Measurements from ENCODE around the gene EXOC3L2. TPM values are rescaled to one million over a fixed set of nuclear protein-coding genes. Genes with fewer than 3 reads are reported as not detected.

Gene EXOC3L2
- total RNA-seq: 19.0 TPM
- 15.4 TPM for polyA plus RNA-seq (ENCODE audit: insufficient read depth, low read depth, low replicate concordance)
- long read RNA-seq, donor 1, partial matches to known transcripts: 0 of 3 reads
- long read RNA-seq, donor 1, other reads (novel, unspliced or antisense): 0 of 3 reads
- long read RNA-seq, donor 2: 0 reads
- long read RNA-seq, donor 3, partial matches to known transcripts: 0 of 3 reads
- long read RNA-seq, donor 3, other reads (novel, unspliced or antisense): 0 of 3 reads
- long read RNA-seq, donor 4, partial matches to known transcripts: 0 of 1 reads
- long read RNA-seq, donor 4, other reads (novel, unspliced or antisense): 0 of 1 reads
- long read RNA-seq, donor 5: 0 reads
- long read RNA-seq, donor 6: 0 reads
- long read RNA-seq, donor 7, transcript EXOC3L2-202 (12 exons, 2,964 nt): major isoform, 9 of 37 reads
- long read RNA-seq, donor 7, partial matches to known transcripts: 21 of 37 reads
- long read RNA-seq, donor 7, other reads (novel, unspliced or antisense): 6 of 37 reads
- long read RNA-seq, donor 8, partial matches to known transcripts: 0 of 1 reads
- long read RNA-seq, donor 8, other reads (novel, unspliced or antisense): 0 of 1 reads
- long read RNA-seq, donor 9: 0 reads
- long read RNA-seq, donor 10: 0 reads

GRCh38 chr19:45245334-45245787, at the start of gene EXOC3L2:
Gene EXOC3L2 (minus strand): TSS chr19:45245407. CDS start chr19:45239045, 6,362 bp downstream.
- FAIRE-seq (no peak), DNase-seq (peak in 3 of 5 donors; percentile 27 to 88 (median 63))
- peak within 1 kb of the TSS in 1 of 3 donors; percentile 67 for H3K9ac ChIP-seq (ENCODE audit: low read length in 3 of 3)
- H3K4me3 ChIP-seq (ENCODE audit: low read length in 3 of 3): peak within 1 kb of the TSS; percentile 36 to 78 (median 68)
- intact Hi-C loops (cut with DNase I): no loop called here
- TF ChIP-seq, protein P1, sequence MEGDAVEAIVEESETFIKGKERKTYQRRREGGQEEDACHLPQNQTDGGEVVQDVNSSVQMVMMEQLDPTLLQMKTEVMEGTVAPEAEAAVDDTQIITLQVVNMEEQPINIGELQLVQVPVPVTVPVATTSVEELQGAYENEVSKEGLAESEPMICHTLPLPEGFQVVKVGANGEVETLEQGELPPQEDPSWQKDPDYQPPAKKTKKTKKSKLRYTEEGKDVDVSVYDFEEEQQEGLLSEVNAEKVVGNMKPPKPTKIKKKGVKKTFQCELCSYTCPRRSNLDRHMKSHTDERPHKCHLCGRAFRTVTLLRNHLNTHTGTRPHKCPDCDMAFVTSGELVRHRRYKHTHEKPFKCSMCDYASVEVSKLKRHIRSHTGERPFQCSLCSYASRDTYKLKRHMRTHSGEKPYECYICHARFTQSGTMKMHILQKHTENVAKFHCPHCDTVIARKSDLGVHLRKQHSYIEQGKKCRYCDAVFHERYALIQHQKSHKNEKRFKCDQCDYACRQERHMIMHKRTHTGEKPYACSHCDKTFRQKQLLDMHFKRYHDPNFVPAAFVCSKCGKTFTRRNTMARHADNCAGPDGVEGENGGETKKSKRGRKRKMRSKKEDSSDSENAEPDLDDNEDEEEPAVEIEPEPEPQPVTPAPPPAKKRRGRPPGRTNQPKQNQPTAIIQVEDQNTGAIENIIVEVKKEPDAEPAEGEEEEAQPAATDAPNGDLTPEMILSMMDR (IDR thresholded peaks at IDR 0.05; ENCODE audit: borderline replicate concordance, extremely low read depth, insufficient read depth): no peak
- H3K4me1 ChIP-seq (ENCODE audit: control insufficient read depth in 2 of 3, insufficient read depth in 2 of 3, low read depth in 1 of 3, low read length in 3 of 3): peaks cover 0 to 7% (median under 1%) of the 10 kb centered on the region in 3 donors
- no peaks in the 10 kb centered on the region for H3K27me3 ChIP-seq (ENCODE audit: control insufficient read depth, insufficient read depth, low read length)
- H3K36me3 ChIP-seq (ENCODE audit: control insufficient read depth in 2 of 3, insufficient read depth in 3 of 3, low read length in 3 of 3): no peaks in the 10 kb centered on the region
- H3K27ac ChIP-seq (ENCODE audit: low read depth in 2 of 2, low read length in 2 of 2): peak within 1 kb of the TSS; percentile 23 to 63
- H3K9me3 ChIP-seq (ENCODE audit: control insufficient read depth in 2 of 3, insufficient read depth in 1 of 3, low read length in 3 of 3): no peaks in the 10 kb centered on the region

- H3K9ac ChIP-seq (ENCODE audit: low read length in 3 of 3): no peak overlapping the region
- no peaks in the 10 kb centered on the region for H3K27me3 ChIP-seq (ENCODE audit: control insufficient read depth, insufficient read depth, low read length)
- DNase-seq (peak in 1 of 5 donors; percentile 34), FAIRE-seq (no peak)
- H3K4me1 ChIP-seq (ENCODE audit: control insufficient read depth in 2 of 3, insufficient read depth in 2 of 3, low read depth in 1 of 3, low read length in 3 of 3): peaks cover 0 to 2% (median 0%) of the 10 kb centered on the region in 3 donors
- H3K27ac ChIP-seq (ENCODE audit: low read depth in 2 of 2, low read length in 2 of 2): no peak overlapping the region
- intact Hi-C loops (cut with DNase I): no loop called here
- peaks cover 2 to 7% (median 3%) of the 10 kb centered on the region in 3 donors for H3K36me3 ChIP-seq (ENCODE audit: control insufficient read depth in 2 of 3, insufficient read depth in 3 of 3, low read length in 3 of 3)
- peaks cover 0 to 4% (median 0%) of the 10 kb centered on the region in 3 donors for H3K9me3 ChIP-seq (ENCODE audit: control insufficient read depth in 2 of 3, insufficient read depth in 1 of 3, low read length in 3 of 3)
- no peak overlapping the region for H3K4me3 ChIP-seq (ENCODE audit: low read length in 3 of 3)
- TF ChIP-seq, protein P1 (IDR thresholded peaks at IDR 0.05; ENCODE audit: borderline replicate concordance, extremely low read depth, insufficient read depth): no peak
These were observed 49.3 kb upstream of the EXOC3L2 start for GRCh38 chr19:45294291-45295029.

DNA sequence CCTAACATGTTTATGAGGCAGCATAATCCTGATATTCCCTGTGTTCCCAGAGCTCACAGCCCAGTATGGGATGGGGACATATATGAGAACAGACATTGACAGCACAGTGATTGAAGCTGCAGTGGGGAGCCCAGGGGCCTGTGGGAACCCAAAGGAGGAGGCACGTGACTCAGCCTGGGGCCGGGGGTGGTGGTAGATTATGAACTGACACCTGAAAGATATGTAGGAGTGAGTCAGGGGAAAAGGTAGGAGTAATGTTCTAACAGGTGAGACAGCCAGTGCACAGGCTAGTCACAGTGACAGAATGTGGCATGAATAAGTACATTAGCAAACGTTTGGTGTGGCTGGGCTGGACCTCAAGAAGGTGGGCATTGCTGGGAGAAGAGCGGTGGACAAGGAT, 48.5 kb upstream of the EXOC3L2 start:
- Histone ChIP-seq H3K27ac (ENCODE audit: low read depth in 2 of 2, low read length in 2 of 2) (no peak overlapping the region), H3K9me3 (ENCODE audit: control insufficient read depth in 2 of 3, insufficient read depth in 1 of 3, low read length in 3 of 3) (peaks cover 0 to 4% (median 0%) of the 10 kb centered on the region in 3 donors), H3K4me1 (ENCODE audit: control insufficient read depth in 2 of 3, insufficient read depth in 2 of 3, low read depth in 1 of 3, low read length in 3 of 3) (peaks cover 0 to 2% (median 0%) of the 10 kb centered on the region in 3 donors), H3K36me3 (ENCODE audit: control insufficient read depth in 2 of 3, insufficient read depth in 3 of 3, low read length in 3 of 3) (peaks cover 0 to 7% (median 2%) of the 10 kb centered on the region in 3 donors), H3K9ac (ENCODE audit: low read length in 3 of 3) (no peak overlapping the region), H3K4me3 (ENCODE audit: low read length in 3 of 3) (no peak overlapping the region), H3K27me3 (ENCODE audit: control insufficient read depth, insufficient read depth, low read length) (no peaks in the 10 kb centered on the region)
- TF ChIP-seq, protein P1 (IDR thresholded peaks at IDR 0.05; ENCODE audit: borderline replicate concordance, extremely low read depth, insufficient read depth): no peak
- DNase-seq (no peak), FAIRE-seq (no peak)
- intact Hi-C loops (cut with DNase I): no loop called here
